Measurements from ENCODE around the gene PRAC1.
A peak's percentile ranks its signal among the peaks of the same experiment; 100 is the strongest.

- TF ChIP-seq POLR2A (IDR thresholded peaks at IDR 0.05; ENCODE audit: low read depth, low read length) (no peak), EZH2 (IDR thresholded peaks at IDR 0.05; ENCODE audit: borderline replicate concordance, low read depth, low read length, severe bottlenecking) (peak; percentile 9), CTCF (IDR thresholded peaks at IDR 0.05; ENCODE audit: extremely low read depth in 1 of 2, insufficient read depth in 1 of 2, low read depth in 1 of 2, low read length in 2 of 2) (no peak), POLR2AphosphoS5 (IDR thresholded peaks at IDR 0.05; ENCODE audit: insufficient read depth, low read depth, low read length) (no peak), JUN (IDR thresholded peaks at IDR 0.05; ENCODE audit: borderline replicate concordance, insufficient read depth, insufficient read length, low read depth) (no peak), FOS (IDR thresholded peaks at IDR 0.05; ENCODE audit: borderline replicate concordance, insufficient read depth, low read length) (no peak), GATA2 (IDR thresholded peaks at IDR 0.05; ENCODE audit: insufficient read depth, insufficient read length, low read depth, low read length) (no peak), MAX (IDR thresholded peaks at IDR 0.05; ENCODE audit: insufficient read depth, insufficient read length) (no peak)
These were observed 15.2 kb upstream of the PRAC1 start for GRCh38 chr17:48737330-48738043.
